Nephron progenitor cell (in vitro differentiated cells): ENCODE data around the gene INPP4B.

Source experiments
- DNase-seq: peaks from one replicate; pipeline ENCODE4 v3.0.0; 2021
- H3K27ac Mint-ChIP-seq: 2 replicates; pipeline ENCODE4 v1.8.0; 2021; ENCODE audit warnings: mild to moderate bottlenecking, moderate library complexity, mixed read lengths
- H3K27me3 Mint-ChIP-seq: 2 replicates; pipeline ENCODE4 v1.8.0; 2021; ENCODE audit warnings: mild to moderate bottlenecking, low read depth, mixed read lengths; ENCODE audit not compliant: poor library complexity
- H3K36me3 Mint-ChIP-seq: 2 replicates; pipeline ENCODE4 v1.8.0; 2021; ENCODE audit warnings: low read depth, mixed read lengths
- H3K4me1 Mint-ChIP-seq: 2 replicates; pipeline ENCODE4 v1.8.0; 2021; ENCODE audit warnings: mixed read lengths
- H3K4me3 Mint-ChIP-seq: 2 replicates; pipeline ENCODE4 v1.8.0; 2021; ENCODE audit warnings: mild to moderate bottlenecking, moderate library complexity, mixed read lengths
- H3K9me3 Mint-ChIP-seq: 2 replicates; pipeline ENCODE4 v1.8.0; 2021; ENCODE audit warnings: mild to moderate bottlenecking, moderate library complexity, mixed read lengths
- TF ChIP-seq, protein P1 (sequence below): fragments of 200-600 bp; sonication (generic); IDR thresholded peaks from 2 replicates; pipeline ENCODE4 v1.5.0; 2021; ENCODE audit warnings: antibody characterized with exemption

The INPP4B gene

DNA sequence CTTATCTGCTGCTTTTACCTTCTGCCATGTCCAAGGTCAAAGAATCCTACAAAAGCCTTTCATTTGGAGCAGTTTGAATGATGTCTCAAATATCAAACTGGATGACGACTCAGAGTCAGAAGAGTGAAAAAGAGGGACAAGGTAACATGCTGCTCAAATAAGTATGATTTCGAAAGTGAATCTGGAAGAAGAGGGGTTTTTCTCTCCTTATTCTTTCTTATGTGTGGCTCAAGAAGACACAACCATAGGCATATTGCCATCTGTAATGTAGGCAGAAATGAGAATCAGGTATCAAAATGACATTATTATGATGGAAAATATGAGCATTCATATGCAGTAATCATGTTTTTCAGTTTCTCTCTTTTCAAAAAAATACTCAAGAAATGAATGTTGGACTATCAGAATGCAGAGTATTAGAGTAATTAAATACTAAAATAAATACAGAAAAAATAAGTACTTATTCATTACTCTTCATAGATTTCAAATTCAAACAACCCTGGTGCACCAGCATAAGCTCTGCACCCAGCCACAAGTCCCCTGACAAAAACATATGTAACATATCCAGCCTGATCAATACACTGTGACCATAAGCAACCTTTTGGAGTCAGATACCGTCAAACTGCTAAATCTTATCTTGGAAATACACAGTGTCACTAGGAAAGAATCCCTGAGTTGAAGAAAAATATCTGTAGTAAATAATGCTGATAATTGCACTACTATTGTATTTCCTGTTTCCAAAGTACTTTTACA is 468.6 kb downstream of the INPP4B start:
- TF ChIP-seq, protein P1, sequence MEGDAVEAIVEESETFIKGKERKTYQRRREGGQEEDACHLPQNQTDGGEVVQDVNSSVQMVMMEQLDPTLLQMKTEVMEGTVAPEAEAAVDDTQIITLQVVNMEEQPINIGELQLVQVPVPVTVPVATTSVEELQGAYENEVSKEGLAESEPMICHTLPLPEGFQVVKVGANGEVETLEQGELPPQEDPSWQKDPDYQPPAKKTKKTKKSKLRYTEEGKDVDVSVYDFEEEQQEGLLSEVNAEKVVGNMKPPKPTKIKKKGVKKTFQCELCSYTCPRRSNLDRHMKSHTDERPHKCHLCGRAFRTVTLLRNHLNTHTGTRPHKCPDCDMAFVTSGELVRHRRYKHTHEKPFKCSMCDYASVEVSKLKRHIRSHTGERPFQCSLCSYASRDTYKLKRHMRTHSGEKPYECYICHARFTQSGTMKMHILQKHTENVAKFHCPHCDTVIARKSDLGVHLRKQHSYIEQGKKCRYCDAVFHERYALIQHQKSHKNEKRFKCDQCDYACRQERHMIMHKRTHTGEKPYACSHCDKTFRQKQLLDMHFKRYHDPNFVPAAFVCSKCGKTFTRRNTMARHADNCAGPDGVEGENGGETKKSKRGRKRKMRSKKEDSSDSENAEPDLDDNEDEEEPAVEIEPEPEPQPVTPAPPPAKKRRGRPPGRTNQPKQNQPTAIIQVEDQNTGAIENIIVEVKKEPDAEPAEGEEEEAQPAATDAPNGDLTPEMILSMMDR = no peak
- H3K4me3 Mint-ChIP-seq = no peak overlapping the region
- no peak overlapping the region for H3K27ac Mint-ChIP-seq
- no peaks in the 10 kb centered on the region for H3K27me3 Mint-ChIP-seq
- no peak for DNase-seq
- H3K4me1 Mint-ChIP-seq = peaks cover 18% of the 10 kb centered on the region
- H3K9me3 Mint-ChIP-seq = no peaks in the 10 kb centered on the region
- H3K36me3 Mint-ChIP-seq = no peaks in the 10 kb centered on the region

DNA sequence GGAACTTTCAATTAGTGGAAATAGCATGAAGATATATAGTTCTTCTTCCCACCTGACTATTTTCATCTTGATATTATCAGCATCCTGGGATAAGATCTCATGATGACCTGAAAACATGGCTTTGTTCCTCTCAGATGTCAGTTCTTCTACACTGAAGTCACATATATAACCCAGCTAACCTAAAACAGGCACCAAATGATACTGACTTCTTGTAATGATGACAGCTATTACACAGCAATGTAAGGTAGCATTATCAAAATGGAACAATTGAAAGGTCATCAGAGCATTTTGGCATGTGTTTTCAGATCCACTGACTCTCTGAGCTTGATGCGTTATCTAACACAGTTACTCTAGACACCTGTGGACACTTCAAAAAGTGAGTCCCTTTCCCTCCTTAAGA is 469.9 kb downstream of the INPP4B start:
- no peak for DNase-seq
- peaks cover 7% of the 10 kb centered on the region for H3K36me3 Mint-ChIP-seq
- TF ChIP-seq, protein P1 = no peak
- H3K4me3 Mint-ChIP-seq = no peak overlapping the region
- H3K27me3 Mint-ChIP-seq = no peaks in the 10 kb centered on the region
- no peak overlapping the region for H3K27ac Mint-ChIP-seq
- H3K9me3 Mint-ChIP-seq = peaks cover 6% of the 10 kb centered on the region
- peaks cover 18% of the 10 kb centered on the region for H3K4me1 Mint-ChIP-seq

DNA sequence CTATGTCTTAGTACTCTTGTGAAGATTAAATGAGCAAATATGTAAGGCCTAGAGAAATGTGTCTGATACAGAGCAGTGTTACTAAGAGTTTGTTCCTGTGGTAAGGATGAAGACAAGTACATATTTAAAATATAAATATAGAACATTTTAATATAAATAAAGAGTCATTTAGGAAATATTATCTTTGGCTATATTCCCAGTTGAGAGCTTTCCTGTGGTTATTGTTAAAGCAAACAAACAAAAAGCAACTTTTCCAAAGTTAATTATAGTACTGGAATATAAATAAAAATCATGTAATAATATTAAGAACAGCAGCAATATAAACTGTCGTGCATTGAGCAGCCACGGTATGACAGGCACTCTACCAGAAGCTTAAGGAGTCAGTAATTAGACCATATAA is 472.5 kb downstream of the INPP4B start:
- no peak overlapping the region for H3K27ac Mint-ChIP-seq
- no peaks in the 10 kb centered on the region for H3K27me3 Mint-ChIP-seq
- H3K36me3 Mint-ChIP-seq = peaks cover 19% of the 10 kb centered on the region
- DNase-seq = no peak
- H3K4me3 Mint-ChIP-seq = no peak overlapping the region
- TF ChIP-seq, protein P1 = no peak
- peaks cover 24% of the 10 kb centered on the region for H3K9me3 Mint-ChIP-seq
- peaks cover 13% of the 10 kb centered on the region for H3K4me1 Mint-ChIP-seq

DNA sequence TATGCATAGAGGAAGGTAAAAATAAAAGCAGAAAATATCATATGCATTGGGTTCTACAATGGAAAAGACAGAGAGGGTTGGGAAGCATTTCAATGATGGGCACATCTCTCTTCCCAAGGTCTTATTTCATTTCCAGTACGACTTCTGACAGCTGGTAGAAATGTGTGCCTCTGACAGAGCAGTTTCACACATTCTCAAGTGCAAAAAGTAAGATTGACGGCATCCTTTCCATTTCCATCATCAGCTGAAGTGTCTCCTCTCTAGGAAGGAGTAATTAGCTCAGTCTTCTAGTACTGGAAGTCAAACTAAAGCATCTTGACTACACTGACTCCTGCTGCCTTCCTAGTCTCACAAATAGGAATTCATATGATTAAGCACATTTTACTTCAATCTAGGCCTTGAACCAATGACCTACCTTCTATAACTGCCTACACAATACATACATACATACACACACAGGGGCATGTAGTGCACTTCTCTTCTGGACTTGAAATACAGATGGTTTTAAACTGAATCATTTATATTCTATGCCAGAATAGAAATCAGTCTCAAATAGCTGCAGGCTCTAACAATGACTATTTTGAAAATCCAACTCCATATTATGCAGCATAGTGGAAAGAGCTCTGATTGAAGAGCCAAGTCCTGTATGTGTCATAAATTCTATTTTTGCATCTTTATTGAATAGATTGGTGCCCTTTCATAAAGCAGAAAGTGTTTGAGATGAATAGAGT is 473.4 kb downstream of the INPP4B start:
- TF ChIP-seq, protein P1 = no peak

DNA sequence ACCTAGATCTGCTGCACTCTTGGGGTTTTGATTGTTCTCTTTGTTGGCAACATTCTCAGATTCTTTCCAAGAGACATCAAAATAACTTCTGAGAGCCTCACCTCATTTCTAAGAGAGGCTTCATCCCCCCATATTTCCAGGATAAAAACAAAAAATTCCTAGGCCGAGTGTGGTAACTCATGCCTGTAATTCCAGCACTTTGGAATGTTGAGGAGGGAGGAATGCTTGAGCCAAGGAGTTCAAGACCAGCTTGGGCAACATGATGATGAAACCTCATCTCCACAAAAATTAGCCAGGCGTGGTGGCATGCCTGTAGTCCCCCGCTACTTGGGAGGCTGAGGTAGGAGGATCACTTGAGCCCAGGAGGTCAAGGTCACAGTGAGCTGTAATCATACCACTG is 477.0 kb downstream of the INPP4B start:
- TF ChIP-seq, protein P1 = no peak
- Mint-ChIP-seq H3K4me1 (peaks cover 26% of the 10 kb centered on the region), H3K36me3 (peaks cover 20% of the 10 kb centered on the region), H3K4me3 (no peak overlapping the region), H3K27me3 (peaks cover 2% of the 10 kb centered on the region), H3K27ac (no peak overlapping the region), H3K9me3 (peaks cover 24% of the 10 kb centered on the region)
- DNase-seq = no peak

More for the DNA sequence above, 473.4 kb downstream of the INPP4B start:
- no peak for DNase-seq
- Mint-ChIP-seq H3K27ac (no peak overlapping the region), H3K4me3 (no peak overlapping the region), H3K36me3 (peaks cover 20% of the 10 kb centered on the region), H3K9me3 (peaks cover 24% of the 10 kb centered on the region), H3K4me1 (peaks cover 16% of the 10 kb centered on the region), H3K27me3 (no peaks in the 10 kb centered on the region)
